Erythroblast (primary cell): ENCODE results near the gene NYAP2.

Experiments
- DNase-seq, 2 experiments: peaks; one replicate each; lab custom pipeline; 2025; lab: John Stamatoyannopoulos, UW
- GATA1 ChIP-seq: IDR thresholded peaks from 2 replicates; pipeline ENCODE4 v1.6.1; 2011; ENCODE audit warnings: low read depth, mild to moderate bottlenecking, control low read depth, low read length, moderate library complexity
- POLR2A ChIP-seq: IDR thresholded peaks from 2 replicates; pipeline ENCODE4 v1.6.1; 2011; ENCODE audit warnings: mild to moderate bottlenecking, low read length

NYAP2 gene

GRCh38 chr2:225574582-225575138 is 175.2 kb downstream of the NYAP2 start:
- TF ChIP-seq POLR2A (no peak), GATA1 (no peak)
- DNase-seq: no peak

- TF ChIP-seq GATA1: no peak
- TF ChIP-seq POLR2A: no peak
- no peak for DNase-seq
Measured at GRCh38 chr2:225581135-225581534, 181.6 kb downstream of the NYAP2 start.

GRCh38 chr2:225581906-225582305 is 182.4 kb downstream of the NYAP2 start:
- no peak for TF ChIP-seq POLR2A
- TF ChIP-seq GATA1: no peak
- no peak for DNase-seq

GRCh38 chr2:225582355-225583116 is 183.0 kb downstream of the NYAP2 start:
- TF ChIP-seq POLR2A: no peak
- TF ChIP-seq GATA1: no peak
- DNase-seq: no peak

GRCh38 chr2:225584796-225585195 is 185.3 kb downstream of the NYAP2 start:
- TF ChIP-seq POLR2A (no peak), GATA1 (no peak)
- no peak for DNase-seq

- no peak for TF ChIP-seq POLR2A
- no peak for TF ChIP-seq GATA1
- no peak for DNase-seq
Measured at GRCh38 chr2:225590932-225591331, 191.4 kb downstream of the NYAP2 start.

GRCh38 chr2:225597911-225598310 is 198.4 kb downstream of the NYAP2 start:
- TF ChIP-seq GATA1: no peak
- DNase-seq: no peak

GRCh38 chr2:225598426-225598825 is 198.9 kb downstream of the NYAP2 start:
- DNase-seq: no peak
- TF ChIP-seq GATA1: no peak
- no peak for TF ChIP-seq POLR2A

- no peak for DNase-seq
- no peak for TF ChIP-seq GATA1
- TF ChIP-seq POLR2A: no peak
Measured at GRCh38 chr2:225598897-225599296, 199.4 kb downstream of the NYAP2 start.

- no peak for TF ChIP-seq GATA1
- TF ChIP-seq POLR2A: no peak
Measured at GRCh38 chr2:225599856-225600255, 200.3 kb downstream of the NYAP2 start.

GRCh38 chr2:225600444-225600843 is 200.9 kb downstream of the NYAP2 start:
- no peak for TF ChIP-seq POLR2A
- no peak for TF ChIP-seq GATA1
- DNase-seq: no peak

More at GRCh38 chr2:225599856-225600255, 200.3 kb downstream of the NYAP2 start:
- no peak for DNase-seq

- TF ChIP-seq GATA1 (no peak), POLR2A (no peak)
- DNase-seq: no peak
Measured at GRCh38 chr2:225600865-225601264, 201.4 kb downstream of the NYAP2 start.

GRCh38 chr2:225602205-225602604 is 202.7 kb downstream of the NYAP2 start:
- TF ChIP-seq GATA1 (no peak), POLR2A (no peak)
- peak in 1 of 2 experiments; percentile 27 for DNase-seq

- no peak for DNase-seq
Measured at GRCh38 chr2:225608136-225608535, 208.6 kb downstream of the NYAP2 start.

More at GRCh38 chr2:225608136-225608535, 208.6 kb downstream of the NYAP2 start:
- TF ChIP-seq GATA1: no peak
- no peak for TF ChIP-seq POLR2A
